HTR-8/SVneo (cell line): ENCODE results near the gene GAL3ST2.
"Not testable (repeated sequence)": the region's sequence is repeated elsewhere in the genome, so short reads cannot be mapped to it uniquely, and the experiment has no call there.

ENCODE experiments used
- DNase-seq: peaks from one replicate; pipeline ENCODE4 v3.0.0; 2011; ENCODE audit warnings: low spot score, mixed read lengths; ENCODE audit not compliant: insufficient read length
- FAIRE-seq: peaks from 2 replicates; lab custom pipeline; 2011; peaks lifted over from hg19 to GRCh38; lab: Jason Lieb, UNC

GAL3ST2 gene

GRCh38 chr2:241803387-241804325, 27.0 kb downstream of the GAL3ST2 start:
- FAIRE-seq (no peak), DNase-seq (no peak)

GRCh38 chr2:241804326-241805229, 28.0 kb downstream of the GAL3ST2 start:
- no peak for FAIRE-seq
- no peak for DNase-seq

- not testable (repeated sequence) for DNase-seq, FAIRE-seq
These were observed 29.6 kb downstream of the GAL3ST2 start for GRCh38 chr2:241806217-241806616.

- FAIRE-seq (no peak), DNase-seq (no peak)
These were observed 31.6 kb downstream of the GAL3ST2 start for GRCh38 chr2:241808051-241808720.

GRCh38 chr2:241808721-241809382, 32.2 kb downstream of the GAL3ST2 start, which contains the start of gene NEU4:
Gene NEU4, plus strand, starts transcription at chr2:241809193. Its CDS starts 5,292 bp downstream, at chr2:241814485.
- no peak for DNase-seq
- FAIRE-seq = no peak

- no peak for FAIRE-seq
- DNase-seq = no peak
These were observed 33.0 kb downstream of the GAL3ST2 start for GRCh38 chr2:241809383-241810306.

GRCh38 chr2:241810307-241811200, 33.9 kb downstream of the GAL3ST2 start:
- DNase-seq = no peak
- FAIRE-seq = no peak

GRCh38 chr2:241811201-241811951, 34.8 kb downstream of the GAL3ST2 start:
- no peak for DNase-seq
- no peak for FAIRE-seq

GRCh38 chr2:241811952-241812729, 35.5 kb downstream of the GAL3ST2 start:
- no peak for DNase-seq
- FAIRE-seq = no peak

- FAIRE-seq = no peak
- no peak for DNase-seq
These were observed 36.4 kb downstream of the GAL3ST2 start for GRCh38 chr2:241812730-241813643.

GRCh38 chr2:241813644-241814392, 37.2 kb downstream of the GAL3ST2 start:
- FAIRE-seq = no peak
- DNase-seq = no peak

GRCh38 chr2:241814393-241814642, 37.7 kb downstream of the GAL3ST2 start:
- DNase-seq (no peak), FAIRE-seq (no peak)

- FAIRE-seq (no peak), DNase-seq (no peak)
These were observed 38.2 kb downstream of the GAL3ST2 start for GRCh38 chr2:241814643-241815476.
